MM.1S (cell line): ENCODE data around the gene JADE2.

ENCODE experiments used
- DNase-seq: peaks from one replicate; pipeline ENCODE4 v3.0.0-alpha.2; 2015
- H2AFZ ChIP-seq: fragments of 300-600 bp; sonication (generic); 2 replicates; pipeline ENCODE4 v1.6.0; 2016; ENCODE audit warnings: antibody characterized with exemption, low read length
- H3F3A ChIP-seq: fragments of 300-600 bp; sonication (generic); 2 replicates; pipeline ENCODE4 v1.6.1; 2016; ENCODE audit warnings: mild to moderate bottlenecking, antibody characterized with exemption, low read length, moderate library complexity, mixed read lengths; ENCODE audit not compliant: insufficient read depth
- H3K27ac ChIP-seq: fragments of 300-600 bp; sonication (generic); 2 replicates; pipeline ENCODE4 v1.5.1; 2016; ENCODE audit warnings: mild to moderate bottlenecking, low read length
- H3K27me3 ChIP-seq: fragments of 300-600 bp; sonication (generic); replicated peaks from 2 replicates; pipeline ENCODE4 v1.6.0; 2016; ENCODE audit warnings: low read length; ENCODE audit not compliant: insufficient read depth
- H3K36me3 ChIP-seq: fragments of 300-600 bp; sonication (generic); replicated peaks from 2 replicates; pipeline ENCODE4 v1.6.1; 2016; ENCODE audit warnings: mild to moderate bottlenecking, low read length, mixed read lengths; ENCODE audit not compliant: insufficient read depth
- H3K4me1 ChIP-seq: fragments of 300-600 bp; sonication (generic); 2 replicates; pipeline ENCODE4 v1.6.1; 2016; ENCODE audit warnings: low read length, mixed read lengths
- H3K4me2 ChIP-seq: fragments of 300-600 bp; sonication (generic); 2 replicates; pipeline ENCODE4 v1.6.0; 2016; ENCODE audit warnings: low read depth, low read length
- H3K4me3 ChIP-seq: fragments of 300-600 bp; sonication (generic); 2 replicates; pipeline ENCODE4 v1.5.1; 2016; ENCODE audit warnings: low read length, mixed read lengths
- H3K79me2 ChIP-seq: fragments of 300-600 bp; sonication (generic); 2 replicates; pipeline ENCODE4 v1.6.1; 2016; ENCODE audit warnings: mixed run types, low read length, mixed read lengths
- H3K9ac ChIP-seq: fragments of 300-600 bp; sonication (generic); 2 replicates; pipeline ENCODE4 v1.6.1; 2016; ENCODE audit warnings: low read length, mixed read lengths
- H3K9me2 ChIP-seq: fragments of 300-600 bp; sonication (generic); replicated peaks from 2 replicates; pipeline ENCODE4 v1.6.1; 2016; ENCODE audit warnings: mild to moderate bottlenecking, low read length, mixed read lengths; ENCODE audit not compliant: insufficient read depth
- H3K9me3 ChIP-seq: fragments of 300-600 bp; sonication (generic); replicated peaks from 2 replicates; pipeline ENCODE4 v1.6.1; 2016; ENCODE audit warnings: mild to moderate bottlenecking, low read length, mixed read lengths; ENCODE audit not compliant: insufficient read depth
- H4K20me1 ChIP-seq: fragments of 300-600 bp; sonication (generic); 2 replicates; pipeline ENCODE4 v1.6.1; 2016; ENCODE audit warnings: mild to moderate bottlenecking, low read length, moderate library complexity, mixed read lengths; ENCODE audit not compliant: insufficient read depth
- CTCF ChIP-seq: fragments of 300-600 bp; sonication (generic); IDR thresholded peaks from 2 replicates; pipeline ENCODE4 v1.5.1; 2016; ENCODE audit warnings: antibody characterized with exemption, low read length, mixed read lengths
- EZH2 ChIP-seq: fragments of 300-600 bp; sonication (generic); optimal IDR thresholded peaks from 2 replicates; pipeline ENCODE3; 2017; ENCODE audit warnings: low read depth, mild to moderate bottlenecking, antibody characterized with exemption, low read length, mixed read lengths
- EZH2phosphoT487 ChIP-seq: fragments of 300-600 bp; sonication (generic); IDR thresholded peaks from 2 replicates; pipeline ENCODE4 v1.6.1; 2018; ENCODE audit warnings: antibody characterized with exemption, low read length

JADE2 gene

GRCh38 chr5:134611515-134611914, 86.0 kb downstream of the JADE2 start:
- Histone ChIP-seq H3K36me3 (peaks cover 3% of the 10 kb centered on the region; the same call in 1 of the 2 replicates), H3K9me3 (no peaks in the 10 kb centered on the region), H3K9me2 (no peaks in the 10 kb centered on the region), H3K27me3 (no peaks in the 10 kb centered on the region), H3K9ac (no peak overlapping the region), H3F3A (no peaks in the 10 kb centered on the region), H3K4me2 (no peak overlapping the region), H3K79me2 (no peaks in the 10 kb centered on the region), H4K20me1 (no peaks in the 10 kb centered on the region), H3K4me1 (peaks cover 9% of the 10 kb centered on the region; the same call in 1 of the 2 replicates), H3K27ac (no peak overlapping the region), H2AFZ (no peak overlapping the region), H3K4me3 (no peak overlapping the region)
- no peak for TF ChIP-seq CTCF
- TF ChIP-seq EZH2 = no peak
- no peak for TF ChIP-seq EZH2phosphoT487
- no peak for DNase-seq

DNA sequence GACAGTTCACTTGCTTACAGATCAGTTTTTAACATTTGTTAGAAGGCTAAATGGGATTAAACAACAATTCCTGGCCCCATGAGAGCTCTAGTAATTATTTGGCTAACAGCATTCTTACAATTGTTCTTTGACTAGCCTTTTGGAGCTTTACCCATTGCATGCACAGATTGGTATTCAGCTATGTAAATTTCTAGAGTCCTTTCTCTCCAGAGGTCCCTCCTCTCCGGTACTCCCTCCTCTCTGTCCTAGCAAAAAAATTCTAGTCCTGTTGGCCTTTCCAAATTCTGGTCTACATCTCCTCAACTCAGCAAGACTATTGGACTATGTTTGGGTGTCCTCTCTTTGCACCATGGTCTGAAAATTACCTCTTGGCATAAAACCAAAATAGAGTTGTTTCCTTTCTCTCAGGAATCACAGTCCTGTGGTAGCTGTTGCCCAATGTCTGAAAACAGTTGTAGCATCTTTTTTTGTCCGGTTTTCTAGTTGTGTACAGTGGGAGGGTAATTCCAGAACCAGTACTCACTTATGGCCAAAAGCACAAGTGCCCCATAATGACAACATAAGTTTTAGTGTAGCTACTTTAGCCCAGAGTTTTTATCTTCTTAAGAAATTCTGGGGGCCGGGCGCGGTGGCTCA, 89.1 kb downstream of the JADE2 start:
- no peaks in the 10 kb centered on the region for H3K27me3 ChIP-seq
- no peaks in the 10 kb centered on the region for H4K20me1 ChIP-seq
- H2AFZ ChIP-seq = no peak overlapping the region
- no peak overlapping the region for H3K4me2 ChIP-seq
- H3F3A ChIP-seq = no peaks in the 10 kb centered on the region
- DNase-seq = no peak
- no peak overlapping the region for H3K9ac ChIP-seq
- peaks cover 3% of the 10 kb centered on the region; the same call in 1 of the 2 replicates for H3K36me3 ChIP-seq
- TF ChIP-seq EZH2 = no peak
- no peak for TF ChIP-seq CTCF
- TF ChIP-seq EZH2phosphoT487 = no peak
- no peak overlapping the region for H3K4me3 ChIP-seq
- H3K27ac ChIP-seq = no peak overlapping the region
- no peaks in the 10 kb centered on the region for H3K9me2 ChIP-seq
- no peaks in the 10 kb centered on the region for H3K9me3 ChIP-seq
- H3K4me1 ChIP-seq = peaks cover under 1% of the 10 kb centered on the region; the same call in 1 of the 2 replicates
- H3K79me2 ChIP-seq = peaks cover 8% of the 10 kb centered on the region

DNA sequence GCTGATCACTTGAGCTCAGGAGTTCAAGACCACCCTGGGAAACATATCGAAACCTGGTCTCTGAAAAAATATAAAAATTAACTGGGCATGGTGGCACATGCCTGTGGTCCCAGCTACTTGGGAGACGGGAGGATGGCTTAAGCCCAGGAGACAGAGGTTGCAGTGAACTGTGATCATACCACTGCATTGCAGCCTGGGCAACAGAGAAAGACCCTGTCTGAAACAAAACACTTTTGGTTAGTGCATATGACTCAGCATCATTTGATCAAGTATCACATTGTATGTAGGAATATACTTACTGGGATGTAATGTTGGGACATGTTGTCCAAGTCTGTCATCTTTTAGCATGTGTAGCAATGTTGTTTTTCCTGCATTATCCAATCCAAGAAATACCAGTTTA, 95.2 kb downstream of the JADE2 start:
- DNase-seq = no peak
- H2AFZ ChIP-seq = no peak overlapping the region
- H3K9me2 ChIP-seq = no peaks in the 10 kb centered on the region
- no peak overlapping the region for H3K27ac ChIP-seq
- peaks cover 54% of the 10 kb centered on the region for H3K79me2 ChIP-seq
- no peaks in the 10 kb centered on the region for H3K27me3 ChIP-seq
- TF ChIP-seq CTCF (no peak), EZH2 (no peak), EZH2phosphoT487 (no peak)
- H4K20me1 ChIP-seq = no peaks in the 10 kb centered on the region
- no peak overlapping the region for H3K4me3 ChIP-seq
- H3K4me1 ChIP-seq = peaks cover 7% of the 10 kb centered on the region; the same call in 1 of the 2 replicates
- H3F3A ChIP-seq = no peaks in the 10 kb centered on the region
- no peak overlapping the region for H3K9ac ChIP-seq
- no peaks in the 10 kb centered on the region for H3K9me3 ChIP-seq
- H3K4me2 ChIP-seq = no peak overlapping the region
- H3K36me3 ChIP-seq = peaks cover 6% of the 10 kb centered on the region; the same call in 1 of the 2 replicates
